Tongue (tissue), 2 donors: ENCODE measurements around the gene ACCS. TPM values are rescaled to one million over a fixed set of nuclear protein-coding genes. Genes with fewer than 3 reads are reported as not detected.

Source experiments
- DNase-seq: peaks from one replicate; pipeline ENCODE4 v3.0.0-alpha.2; 2015
- total RNA-seq: library from RNA; depleted of rRNA; stranded (reverse); fragments of >200 nt; gene quantifications from one replicate; pipeline ENCODE4 v1.2.3, GENCODE V29; 2014

Gene ACCS
- total RNA-seq, 1 donor from 2014 or later: 17.6 TPM

GRCh38 chr11:44037658-44037998 lies 28.4 kb upstream of the ACCS start:
- DNase-seq: no peak

- no peak for DNase-seq
Measured at GRCh38 chr11:44043157-44043556, 22.9 kb upstream of the ACCS start.

GRCh38 chr11:44046182-44046581 lies 19.9 kb upstream of the ACCS start:
- DNase-seq: no peak

GRCh38 chr11:44047298-44047697 lies 18.8 kb upstream of the ACCS start:
- no peak for DNase-seq

- DNase-seq: no peak
Measured at GRCh38 chr11:44047931-44048431, 18.1 kb upstream of the ACCS start, which contains the start of gene ACCSL. TSS of gene ACCSL (plus strand) at chr11:44047981. CDS start at chr11:44048037, 56 bp downstream.

- DNase-seq: no peak
Measured at GRCh38 chr11:44049832-44050231, 16.2 kb upstream of the ACCS start.

- no peak for DNase-seq
Measured at GRCh38 chr11:44051171-44051570, 14.9 kb upstream of the ACCS start.

- no peak for DNase-seq
Measured at GRCh38 chr11:44057340-44057739, 8.7 kb upstream of the ACCS start.

GRCh38 chr11:44058275-44058674 lies 7.8 kb upstream of the ACCS start:
- no peak for DNase-seq

- no peak for DNase-seq
Measured at GRCh38 chr11:44065161-44065661, 859 bp upstream of the ACCS start.

- DNase-seq: no peak
Measured at GRCh38 chr11:44066732-44067141, 667 bp downstream of the ACCS start.

GRCh38 chr11:44067266-44067665 lies 1.2 kb downstream of the ACCS start:
- DNase-seq: no peak

- DNase-seq: no peak
Measured at GRCh38 chr11:44068180-44068579, 2.1 kb downstream of the ACCS start.

- no peak for DNase-seq
Measured at GRCh38 chr11:44071157-44071556, 5.1 kb downstream of the ACCS start.

GRCh38 chr11:44072757-44073658 lies 6.9 kb downstream of the ACCS start:
- DNase-seq: no peak

- DNase-seq: no peak
Measured at GRCh38 chr11:44078794-44079193, 12.7 kb downstream of the ACCS start.

GRCh38 chr11:44079376-44079775 lies 13.3 kb downstream of the ACCS start:
- no peak for DNase-seq

GRCh38 chr11:44080951-44081350 lies 14.9 kb downstream of the ACCS start:
- no peak for DNase-seq

GRCh38 chr11:44082645-44083044 lies 16.6 kb downstream of the ACCS start:
- no peak for DNase-seq

- no peak for DNase-seq
Measured at GRCh38 chr11:44083433-44083832, 17.4 kb downstream of the ACCS start.

GRCh38 chr11:44083906-44084305 lies 17.8 kb downstream of the ACCS start:
- DNase-seq: no peak

GRCh38 chr11:44085330-44085729 lies 19.3 kb downstream of the ACCS start:
- DNase-seq: no peak

GRCh38 chr11:44088377-44088776 lies 22.3 kb downstream of the ACCS start:
- DNase-seq: no peak

GRCh38 chr11:44088871-44089270 lies 22.8 kb downstream of the ACCS start:
- no peak for DNase-seq
